Upper lobe of left lung (tissue), 6 donors: ENCODE measurements around the gene AGGF1. TPM values are rescaled to one million over a fixed set of nuclear protein-coding genes. Genes with fewer than 3 reads are reported as not detected.

ENCODE experiments used
- ATAC-seq, 2 donors: fragments of 200-7000 bp; cut with Tn5 transposase; one replicate each; pipeline ENCODE4 v1.9.1; 2022; ENCODE audit warnings: mild to moderate bottlenecking in 2 of 2, moderate library complexity in 2 of 2; ENCODE audit not compliant: low FRiP score in 2 of 2
- DNase-seq, 2 donors: peaks; one replicate each; pipeline ENCODE4 v3.0.0-alpha.2; 2019 to 2020
- H3K27ac ChIP-seq, 4 donors: fragments of 200-600 bp; sonication (generic); one replicate each; pipeline ENCODE4 v1.5.1; 2016 to 2019
- H3K27me3 ChIP-seq, 4 donors: fragments of 200-600 bp; sonication (generic); one replicate each; pipeline ENCODE4 v1.5.1; 2017 to 2019
- H3K36me3 ChIP-seq, 4 donors: fragments of 200-600 bp; sonication (generic); one replicate each; pipeline ENCODE4 v1.5.1; 2016 to 2019
- H3K4me1 ChIP-seq, 4 donors: fragments of 200-600 bp; sonication (generic); one replicate each; pipeline ENCODE4 v1.5.1; 2018 to 2019
- H3K4me3 ChIP-seq, 4 donors: fragments of 200-600 bp; sonication (generic); one replicate each; pipeline ENCODE4 v1.5.1; 2017 to 2019; ENCODE audit warnings: mild to moderate bottlenecking in 2 of 4, moderate library complexity in 1 of 4
- H3K9me3 ChIP-seq, 4 donors: fragments of 200-600 bp; sonication (generic); one replicate each; pipeline ENCODE4 v1.5.1; 2018 to 2019
- CTCF ChIP-seq, 6 experiments: fragments of 450-650 bp in 4 of 6; fragments of 200-600 bp in 2 of 6; sonication (generic) in 2 of 6; IDR thresholded peaks; one replicate each; pipeline ENCODE4 v1.5.1; 2016 to 2019; ENCODE audit warnings: antibody characterized with exemption in 6 of 6
- EP300 ChIP-seq, 4 donors: sonication (generic); formaldehyde crosslinking; IDR thresholded peaks; one replicate each; pipeline ENCODE4 v1.5.1; 2017; ENCODE audit warnings: antibody characterized with exemption in 4 of 4, control low read depth in 2 of 4
- POLR2A ChIP-seq, 4 donors: fragments of 450-650 bp; IDR thresholded peaks; one replicate each; pipeline ENCODE4 v1.5.1; 2016 to 2017; ENCODE audit warnings: antibody characterized with exemption in 4 of 4, mild to moderate bottlenecking in 2 of 4
- POLR2AphosphoS5 ChIP-seq, 2 donors: sonication (generic); formaldehyde crosslinking; IDR thresholded peaks; one replicate each; pipeline ENCODE4 v1.5.1; 2017; ENCODE audit warnings: antibody characterized with exemption in 2 of 2
- WGBS, 2 donors: methylation state at CpG; one replicate each; pipeline ENCODE4 v1.1.5; 2017 to 2018; 5-methylcytosine and 5-hydroxymethylcytosine counted together
- total RNA-seq, 6 donors: library from RNA; depleted of rRNA in 4 of 6; stranded (reverse); fragments of >200 nt in 4 of 6; gene quantifications; one replicate each; pipeline versions ENCODE4 v1.1.0 to v1.2.1, GENCODE V29; 2016 to 2021
- donor health status: DM: no; HTN: no; CAD: no; lungs with moderate emphysema.
- donor health status: DM: no; HTN: yes; CAD: no; lungs with severe emphysema.

Gene AGGF1
- total RNA-seq, 6 donors from 2014 or later = 20.4 to 51.3 (median 26.3) TPM

DNA sequence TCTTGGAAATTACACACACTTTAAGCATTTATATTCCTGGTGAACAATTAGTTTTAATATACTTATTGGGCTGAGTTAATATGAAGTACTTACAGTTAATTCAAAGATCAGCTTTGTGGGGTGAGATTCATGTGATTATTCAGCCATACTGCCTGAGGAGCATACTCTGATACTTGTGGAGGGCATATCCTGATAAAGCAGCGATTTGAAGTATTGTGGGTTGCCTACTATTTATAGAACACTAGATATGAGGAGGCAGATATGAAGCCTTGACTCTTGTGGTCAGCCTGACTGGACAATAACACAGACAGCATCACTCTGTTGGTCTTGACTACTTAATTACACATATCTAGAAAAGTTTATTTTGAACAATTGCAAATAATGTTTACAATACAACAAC is 27.0 kb upstream of the AGGF1 start:
- Histone ChIP-seq H3K4me1 (no peaks in the 10 kb centered on the region), H3K27ac (no peak overlapping the region), H3K36me3 (no peaks in the 10 kb centered on the region), H3K4me3 (no peak overlapping the region), H3K9me3 (no peaks in the 10 kb centered on the region), H3K27me3 (no peaks in the 10 kb centered on the region)
- DNase-seq (no peak), ATAC-seq (no peak)
- WGBS, 2 donors = 14 to 37% methylated on average over 1 of the region's 1 CpG
- TF ChIP-seq EP300 (IDR thresholded peaks at IDR 0.05) (no peak), CTCF (IDR thresholded peaks at IDR 0.05) (no peak), POLR2AphosphoS5 (IDR thresholded peaks at IDR 0.05) (no peak), POLR2A (IDR thresholded peaks at IDR 0.05) (no peak)

DNA sequence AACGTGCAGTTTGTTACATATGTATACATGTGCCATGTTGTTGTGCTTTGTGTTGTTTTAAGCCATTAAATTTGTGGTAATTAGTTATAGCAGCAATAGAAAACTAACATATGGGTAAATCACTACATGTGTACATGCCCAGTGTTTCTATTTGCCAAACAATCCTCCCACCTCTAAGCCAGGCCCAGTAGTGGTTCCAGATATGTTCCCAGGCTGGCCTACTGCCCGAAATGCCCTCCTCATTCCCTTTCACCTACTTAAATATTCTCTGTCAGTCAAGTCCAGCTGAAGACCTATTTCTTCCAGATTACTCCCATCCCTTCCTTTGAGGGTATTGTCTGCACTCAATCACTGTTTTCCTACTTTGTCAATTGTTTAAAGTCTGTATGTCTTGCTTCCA is 24.1 kb upstream of the AGGF1 start:
- no peak overlapping the region for H3K27ac ChIP-seq
- TF ChIP-seq EP300 (IDR thresholded peaks at IDR 0.05) (no peak), POLR2AphosphoS5 (IDR thresholded peaks at IDR 0.05) (no peak), CTCF (IDR thresholded peaks at IDR 0.05) (no peak), POLR2A (IDR thresholded peaks at IDR 0.05) (no peak)
- H3K36me3 ChIP-seq = no peaks in the 10 kb centered on the region
- H3K4me1 ChIP-seq = no peaks in the 10 kb centered on the region
- ATAC-seq (no peak), DNase-seq (no peak)
- WGBS, 2 donors = 82 to 86% methylated on average over 2 of the region's 2 CpGs
- no peak overlapping the region for H3K4me3 ChIP-seq
- H3K9me3 ChIP-seq = no peaks in the 10 kb centered on the region
- H3K27me3 ChIP-seq = no peaks in the 10 kb centered on the region

DNA sequence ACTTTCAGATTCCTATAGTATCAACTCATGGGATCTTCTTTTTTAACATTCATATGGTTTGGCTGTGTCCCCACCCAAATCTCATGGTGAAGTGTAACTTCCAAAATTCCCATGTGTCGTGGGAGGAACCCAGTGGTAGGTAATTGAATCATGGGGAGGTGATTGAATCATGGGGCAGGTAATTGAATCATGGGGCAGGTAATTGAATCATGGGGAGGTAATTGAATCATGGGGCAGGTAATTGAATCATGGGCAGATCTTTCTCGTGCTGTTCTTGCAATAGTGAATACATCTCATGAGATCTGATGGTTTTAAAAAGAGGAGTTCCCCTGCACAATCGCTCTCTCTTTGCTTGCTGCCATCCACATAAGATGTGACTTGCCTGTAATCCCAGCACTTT is 21.8 kb upstream of the AGGF1 start:
- Histone ChIP-seq H3K4me1 (no peaks in the 10 kb centered on the region), H3K27me3 (no peaks in the 10 kb centered on the region), H3K36me3 (no peaks in the 10 kb centered on the region), H3K9me3 (no peaks in the 10 kb centered on the region), H3K27ac (no peak overlapping the region), H3K4me3 (no peak overlapping the region)
- TF ChIP-seq CTCF (IDR thresholded peaks at IDR 0.05) (no peak), EP300 (IDR thresholded peaks at IDR 0.05) (no peak), POLR2A (IDR thresholded peaks at IDR 0.05) (no peak), POLR2AphosphoS5 (IDR thresholded peaks at IDR 0.05) (no peak)
- DNase-seq (no peak), ATAC-seq (no peak)
- 52 to 55% methylated on average over 3 of the region's 3 CpGs for WGBS, 2 donors

DNA sequence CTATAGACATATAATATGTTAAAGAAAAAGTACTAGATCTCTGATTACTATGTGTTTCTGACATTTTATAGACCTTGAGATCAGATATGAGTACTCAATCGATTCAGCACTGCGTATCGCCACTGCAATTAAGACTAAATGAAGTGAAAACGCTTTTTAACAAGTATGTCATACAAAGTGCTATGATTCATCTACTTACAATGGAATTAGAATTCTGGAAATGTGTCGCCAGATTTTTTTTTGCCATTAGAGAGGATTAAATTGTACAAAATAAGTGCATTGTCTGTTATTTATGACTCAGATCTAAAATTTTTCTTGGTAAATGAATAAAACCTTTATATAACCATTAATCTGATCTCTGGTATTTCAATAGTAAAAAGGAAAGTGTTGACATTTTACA is 20.0 kb upstream of the AGGF1 start:
- H3K27ac ChIP-seq = no peak overlapping the region
- TF ChIP-seq CTCF (IDR thresholded peaks at IDR 0.05) (no peak), EP300 (IDR thresholded peaks at IDR 0.05) (no peak), POLR2A (IDR thresholded peaks at IDR 0.05) (no peak), POLR2AphosphoS5 (IDR thresholded peaks at IDR 0.05) (no peak)
- no peak for ATAC-seq
- no peaks in the 10 kb centered on the region for H3K36me3 ChIP-seq
- no peaks in the 10 kb centered on the region for H3K4me1 ChIP-seq
- H3K27me3 ChIP-seq = no peaks in the 10 kb centered on the region
- no peak for DNase-seq
- WGBS, 2 donors = 92 to 96% methylated on average over 5 of the region's 5 CpGs
- no peak overlapping the region for H3K4me3 ChIP-seq
- no peaks in the 10 kb centered on the region for H3K9me3 ChIP-seq

GRCh38 chr5:77011498-77011897 is 18.7 kb upstream of the AGGF1 start:
- WGBS, 2 donors = 87 to 89% methylated on average over 5 of the region's 5 CpGs
- ATAC-seq (no peak), DNase-seq (no peak)

More at GRCh38 chr5:77011498-77011897, 18.7 kb upstream of the AGGF1 start:
- Histone ChIP-seq H3K36me3 (no peaks in the 10 kb centered on the region), H3K27me3 (no peaks in the 10 kb centered on the region), H3K27ac (no peak overlapping the region), H3K4me1 (no peaks in the 10 kb centered on the region), H3K4me3 (no peak overlapping the region), H3K9me3 (no peaks in the 10 kb centered on the region)
- TF ChIP-seq POLR2AphosphoS5 (IDR thresholded peaks at IDR 0.05) = no peak
- no peak for TF ChIP-seq CTCF (IDR thresholded peaks at IDR 0.05)
- no peak for TF ChIP-seq POLR2A (IDR thresholded peaks at IDR 0.05)
- no peak for TF ChIP-seq EP300 (IDR thresholded peaks at IDR 0.05)
